ENCODE measurements around the gene NEU3. TPM values are rescaled to one million over a fixed set of nuclear protein-coding genes. Genes with fewer than 3 reads are reported as not detected.

The NEU3 gene
- total RNA-seq, 1 donor from 2014 or later, result 9.7 TPM

DNA sequence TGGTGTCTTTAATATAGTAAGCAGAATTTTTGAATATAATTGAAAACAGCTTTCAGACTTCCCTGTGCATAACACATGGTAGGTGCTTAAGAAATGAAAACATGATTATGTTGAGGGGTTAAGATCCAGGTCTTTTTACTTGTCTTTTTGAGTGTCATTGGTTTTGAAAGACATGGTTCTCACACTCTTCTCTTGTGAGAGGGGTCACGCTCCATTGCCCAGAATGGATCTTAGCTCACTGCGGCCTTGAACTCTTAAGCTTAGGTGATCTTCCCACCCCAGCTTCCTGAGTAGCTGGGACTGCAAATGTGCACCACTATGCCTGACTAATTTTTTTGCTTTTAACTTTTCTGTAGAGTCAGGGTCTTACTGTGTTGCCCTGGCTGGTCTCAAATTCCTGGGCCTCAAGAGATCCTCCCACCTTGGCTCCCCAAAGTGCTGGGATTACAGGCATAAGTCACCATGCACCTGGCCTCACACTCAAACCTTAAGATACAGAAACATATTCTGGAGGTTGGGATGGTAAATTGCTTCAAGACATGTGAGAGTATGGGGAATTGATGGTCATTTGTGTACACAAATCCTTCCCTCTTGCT lies 38.3 kb upstream of the NEU3 start:
- H3K27ac Mint-ChIP-seq (ENCODE audit: unreplicated experiment), result no peak overlapping the region
- Histone ChIP-seq H3K4me2 (ENCODE audit: low read length) (peak overlapping the region; percentile 95), H3K9me3 (ENCODE audit: insufficient read depth, low read depth, low read length) (no peaks in the 10 kb centered on the region)

GRCh38 chr11:74951226-74951625 lies 37.5 kb upstream of the NEU3 start:
- Histone ChIP-seq H2AFZ (ENCODE audit: low read depth, low read length) (no peak overlapping the region), H3K4me2 (ENCODE audit: low read length) (peak overlapping the region; percentile 95), H3K36me3 (ENCODE audit: insufficient read depth, low read length) (peaks cover 11% of the 10 kb centered on the region), H3K27ac (ENCODE audit: low read depth, low read length) (no peak overlapping the region), H3K79me2 (ENCODE audit: insufficient read depth, low read length) (peaks cover 77% of the 10 kb centered on the region), H4K20me1 (ENCODE audit: insufficient read depth, low read length) (peaks cover 54% of the 10 kb centered on the region), H3K9ac (ENCODE audit: low read length) (no peak overlapping the region), H3K4me1 (ENCODE audit: insufficient read depth, low read length) (peaks cover 9% of the 10 kb centered on the region), H3K4me3 (ENCODE audit: insufficient read depth, low read depth, low read length) (peak overlapping the region; percentile 98), H3K27me3 (ENCODE audit: insufficient read depth, low read length) (no peaks in the 10 kb centered on the region), H3K9me3 (ENCODE audit: insufficient read depth, low read depth, low read length) (no peaks in the 10 kb centered on the region)
- peak overlapping the region; percentile 100 for H3K4me3 Mint-ChIP-seq (ENCODE audit: unreplicated experiment)
- H3K9me3 Mint-ChIP-seq (ENCODE audit: unreplicated experiment), result no peaks in the 10 kb centered on the region
- no peak for TF ChIP-seq CTCF (IDR thresholded peaks at IDR 0.05; ENCODE audit: insufficient read depth, low read depth, low read length)
- TF ChIP-seq EZH2 (IDR thresholded peaks at IDR 0.05; ENCODE audit: insufficient read depth, low read length), result no peak
- H3K27me3 Mint-ChIP-seq (ENCODE audit: low read depth, unreplicated experiment), result no peaks in the 10 kb centered on the region
- FAIRE-seq (no peak), DNase-seq (ENCODE audit: low read depth) (no peak)
- H3K36me3 Mint-ChIP-seq (ENCODE audit: low read depth, unreplicated experiment), result no peaks in the 10 kb centered on the region
- no peak overlapping the region for H3K27ac Mint-ChIP-seq (ENCODE audit: unreplicated experiment)
- peaks cover 6% of the 10 kb centered on the region for H3K4me1 Mint-ChIP-seq (ENCODE audit: low read depth, unreplicated experiment)

More for the DNA sequence above, 38.3 kb upstream of the NEU3 start:
- Histone ChIP-seq H3K79me2 (ENCODE audit: insufficient read depth, low read length) (peaks cover 71% of the 10 kb centered on the region), H3K4me1 (ENCODE audit: insufficient read depth, low read length) (peaks cover 9% of the 10 kb centered on the region), H3K36me3 (ENCODE audit: insufficient read depth, low read length) (peaks cover 11% of the 10 kb centered on the region), H3K9ac (ENCODE audit: low read length) (peak overlapping the region; percentile 99), H3K27me3 (ENCODE audit: insufficient read depth, low read length) (no peaks in the 10 kb centered on the region), H4K20me1 (ENCODE audit: insufficient read depth, low read length) (peaks cover 49% of the 10 kb centered on the region), H3K27ac (ENCODE audit: low read depth, low read length) (peak overlapping the region; percentile 14), H2AFZ (ENCODE audit: low read depth, low read length) (no peak overlapping the region), H3K4me3 (ENCODE audit: insufficient read depth, low read depth, low read length) (peak overlapping the region; percentile 98)
- DNase-seq (ENCODE audit: low read depth) (no peak), FAIRE-seq (no peak)
- Mint-ChIP-seq H3K4me3 (ENCODE audit: unreplicated experiment) (peak overlapping the region; percentile 100), H3K36me3 (ENCODE audit: low read depth, unreplicated experiment) (no peaks in the 10 kb centered on the region), H3K4me1 (ENCODE audit: low read depth, unreplicated experiment) (peaks cover 6% of the 10 kb centered on the region), H3K9me3 (ENCODE audit: unreplicated experiment) (no peaks in the 10 kb centered on the region), H3K27me3 (ENCODE audit: low read depth, unreplicated experiment) (no peaks in the 10 kb centered on the region)
- TF ChIP-seq CTCF (IDR thresholded peaks at IDR 0.05; ENCODE audit: insufficient read depth, low read depth, low read length) (no peak), EZH2 (IDR thresholded peaks at IDR 0.05; ENCODE audit: insufficient read depth, low read length) (no peak)

GRCh38 chr11:74952752-74953151 lies 36.0 kb upstream of the NEU3 start:
- Histone ChIP-seq H3K79me2 (ENCODE audit: insufficient read depth, low read length) (peaks cover 92% of the 10 kb centered on the region), H3K27ac (ENCODE audit: low read depth, low read length) (no peak overlapping the region), H3K9ac (ENCODE audit: low read length) (no peak overlapping the region), H2AFZ (ENCODE audit: low read depth, low read length) (no peak overlapping the region), H3K4me2 (ENCODE audit: low read length) (no peak overlapping the region), H3K4me1 (ENCODE audit: insufficient read depth, low read length) (peaks cover 9% of the 10 kb centered on the region), H3K36me3 (ENCODE audit: insufficient read depth, low read length) (peaks cover 11% of the 10 kb centered on the region), H3K4me3 (ENCODE audit: insufficient read depth, low read depth, low read length) (no peak overlapping the region), H3K9me3 (ENCODE audit: insufficient read depth, low read depth, low read length) (no peaks in the 10 kb centered on the region), H4K20me1 (ENCODE audit: insufficient read depth, low read length) (peaks cover 68% of the 10 kb centered on the region), H3K27me3 (ENCODE audit: insufficient read depth, low read length) (no peaks in the 10 kb centered on the region)
- Mint-ChIP-seq H3K36me3 (ENCODE audit: low read depth, unreplicated experiment) (peaks cover 2% of the 10 kb centered on the region), H3K4me1 (ENCODE audit: low read depth, unreplicated experiment) (peaks cover 9% of the 10 kb centered on the region), H3K4me3 (ENCODE audit: unreplicated experiment) (no peak overlapping the region), H3K27me3 (ENCODE audit: low read depth, unreplicated experiment) (no peaks in the 10 kb centered on the region), H3K27ac (ENCODE audit: unreplicated experiment) (no peak overlapping the region), H3K9me3 (ENCODE audit: unreplicated experiment) (no peaks in the 10 kb centered on the region)
- TF ChIP-seq EZH2 (IDR thresholded peaks at IDR 0.05; ENCODE audit: insufficient read depth, low read length) (no peak), CTCF (IDR thresholded peaks at IDR 0.05; ENCODE audit: insufficient read depth, low read depth, low read length) (no peak)
- DNase-seq (ENCODE audit: low read depth), result no peak
- FAIRE-seq, result no peak

All from astrocyte (in vitro differentiated cells and primary cell).